Activated CD4-positive, alpha-beta T cell treated with anti-CD3 and anti-CD28 coated beads for 48 hours (primary cell): ENCODE results near the gene TGFBR3L.

ENCODE experiments used
- DNase-seq: peaks from one replicate; pipeline ENCODE4 v3.0.0-alpha.2; 2020

Gene TGFBR3L

DNA sequence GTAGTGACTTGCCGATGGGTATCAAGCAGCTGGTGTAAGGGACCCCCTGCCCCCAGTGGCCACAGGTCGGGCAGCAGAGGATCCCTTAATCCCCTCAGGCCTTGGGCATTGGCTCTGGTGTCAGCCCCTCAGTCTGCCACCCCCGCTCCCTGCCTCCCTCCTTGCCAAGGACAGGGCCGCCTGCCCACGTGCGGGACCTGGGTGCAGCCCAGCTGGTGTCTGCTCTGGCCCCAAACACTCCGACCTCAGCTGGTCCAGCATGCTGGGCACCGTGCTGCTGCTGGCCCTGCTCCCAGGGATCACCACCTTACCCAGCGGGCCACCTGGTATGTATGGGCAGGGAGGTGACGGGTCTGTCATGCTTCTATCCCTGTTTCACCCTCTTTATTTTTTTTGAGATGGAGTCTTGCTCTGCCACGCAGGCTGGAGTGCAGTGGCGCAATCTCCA, at the start of gene TGFBR3L:
TSS of gene TGFBR3L (plus strand) at position 233 of the 448 bp plus-strand sequence.
- no peak for DNase-seq

DNA sequence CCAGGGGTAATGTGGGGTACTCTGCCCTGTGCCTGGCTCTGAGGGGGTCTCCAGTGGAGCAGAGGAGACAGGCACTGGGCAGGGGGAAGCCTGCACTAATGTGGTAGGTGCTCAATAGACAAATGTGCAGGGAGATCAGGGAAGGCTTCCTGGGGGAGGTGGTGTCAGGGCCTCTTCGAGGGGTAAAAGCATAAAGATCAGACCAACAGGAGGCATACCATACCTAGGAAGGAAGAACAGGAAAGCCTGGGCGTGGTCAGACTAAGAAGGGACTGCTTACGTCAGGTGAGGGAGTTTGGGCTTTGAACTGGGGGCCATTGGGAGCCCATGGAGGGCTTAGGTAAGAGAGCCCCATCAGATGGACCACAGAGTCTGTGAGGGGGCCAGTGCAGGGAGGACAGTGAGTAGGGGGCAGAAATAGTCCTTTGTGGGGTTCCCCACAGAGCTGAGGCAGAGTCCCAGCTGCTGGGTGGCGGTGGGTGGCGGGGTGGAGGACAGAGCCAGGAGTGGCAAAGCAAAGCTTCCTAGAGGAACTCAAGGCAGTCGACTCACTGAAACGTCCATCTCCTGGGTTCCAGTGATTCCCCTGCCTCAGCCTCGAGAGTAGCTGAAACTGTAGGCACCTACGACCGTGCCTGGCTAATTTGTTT, 49.2 kb upstream of the TGFBR3L start:
- no peak for DNase-seq

DNA sequence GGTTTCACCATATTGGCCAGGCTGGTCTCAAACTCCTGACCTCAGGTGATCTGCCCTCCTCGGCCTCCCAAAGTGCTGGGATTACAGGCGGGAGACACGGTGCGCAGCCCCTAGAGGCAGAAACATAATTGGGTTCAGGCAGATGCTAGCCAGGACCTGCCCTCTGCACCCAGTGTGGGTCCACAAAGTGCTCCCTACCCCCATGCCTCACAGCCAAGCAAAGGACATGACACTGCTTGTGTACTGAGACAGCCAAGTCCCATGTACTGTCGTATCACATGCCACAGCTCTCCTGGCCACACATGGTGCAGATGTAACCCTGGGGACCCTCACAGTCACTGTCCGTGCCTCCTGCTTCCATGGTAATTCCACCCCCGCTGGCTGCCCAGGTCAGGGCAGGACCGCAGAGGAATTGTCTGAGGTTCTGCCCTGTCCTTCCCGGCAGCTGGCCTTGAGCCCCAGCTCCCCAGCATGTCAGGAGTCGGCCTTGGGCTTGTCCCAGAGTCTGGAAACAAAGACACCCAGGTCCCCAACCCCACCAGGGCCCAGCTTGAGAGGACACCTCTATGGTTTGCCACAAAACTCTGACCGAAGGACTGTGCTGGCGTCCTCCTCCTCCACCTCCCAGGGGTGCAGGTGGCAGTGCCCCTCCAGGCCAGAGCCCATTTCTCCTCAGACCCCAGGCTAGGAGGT, 48.1 kb upstream of the TGFBR3L start:
- DNase-seq = no peak

DNA sequence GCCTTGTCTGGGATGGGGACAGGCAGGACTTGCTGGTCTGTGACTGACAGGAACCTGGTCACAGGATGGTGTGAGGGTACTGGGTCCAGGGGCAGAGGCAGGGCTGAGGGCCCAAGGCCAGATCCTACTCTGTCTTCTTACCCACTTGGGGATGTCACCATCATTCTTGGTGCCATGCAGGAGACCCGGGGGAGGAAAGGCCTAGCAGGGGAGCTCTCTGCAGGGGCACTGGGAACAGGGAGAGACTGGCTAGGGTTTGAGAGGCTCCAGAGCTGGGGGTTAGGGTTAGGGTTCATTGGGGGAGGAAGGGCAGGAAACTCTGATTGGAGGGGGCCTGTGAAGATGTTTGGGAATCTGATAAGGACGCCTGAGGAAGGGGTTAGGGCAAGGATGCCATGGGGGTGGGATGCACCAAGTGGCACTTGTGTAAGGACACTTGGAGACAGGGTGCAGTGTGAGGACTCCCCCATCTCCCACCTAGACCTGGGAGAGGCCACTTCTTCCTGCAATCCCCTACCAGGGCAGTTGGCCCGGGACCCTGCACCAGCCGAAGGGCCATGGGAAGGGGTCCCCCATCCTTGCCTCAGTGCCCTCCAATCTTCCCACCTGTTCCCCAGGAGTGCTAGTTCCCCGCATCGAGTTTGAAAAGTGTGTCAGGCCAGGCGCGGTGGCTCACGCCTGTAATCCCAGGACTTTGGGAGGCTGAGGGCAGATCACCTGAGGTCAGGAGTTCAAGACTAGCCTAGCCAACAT, 47.4 kb upstream of the TGFBR3L start:
- DNase-seq = no peak

DNA sequence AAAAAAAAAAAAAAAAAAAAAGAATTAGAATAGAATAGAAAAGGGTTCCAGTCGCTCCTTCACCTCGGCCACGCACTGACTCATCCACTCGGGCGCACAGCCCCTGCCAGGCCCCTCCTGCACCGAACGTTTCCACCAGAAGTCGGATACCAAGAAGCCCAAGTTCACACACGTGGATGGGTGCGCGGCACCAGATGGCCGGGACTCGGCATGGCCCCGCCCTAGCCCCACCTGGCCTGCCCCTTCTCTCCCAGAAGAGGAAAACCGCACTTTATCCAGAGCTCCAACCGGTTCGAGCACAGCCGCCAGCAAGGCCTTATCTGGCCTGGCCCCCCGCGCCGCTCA, 46.3 kb upstream of the TGFBR3L start:
- peak; percentile 50 for DNase-seq

DNA sequence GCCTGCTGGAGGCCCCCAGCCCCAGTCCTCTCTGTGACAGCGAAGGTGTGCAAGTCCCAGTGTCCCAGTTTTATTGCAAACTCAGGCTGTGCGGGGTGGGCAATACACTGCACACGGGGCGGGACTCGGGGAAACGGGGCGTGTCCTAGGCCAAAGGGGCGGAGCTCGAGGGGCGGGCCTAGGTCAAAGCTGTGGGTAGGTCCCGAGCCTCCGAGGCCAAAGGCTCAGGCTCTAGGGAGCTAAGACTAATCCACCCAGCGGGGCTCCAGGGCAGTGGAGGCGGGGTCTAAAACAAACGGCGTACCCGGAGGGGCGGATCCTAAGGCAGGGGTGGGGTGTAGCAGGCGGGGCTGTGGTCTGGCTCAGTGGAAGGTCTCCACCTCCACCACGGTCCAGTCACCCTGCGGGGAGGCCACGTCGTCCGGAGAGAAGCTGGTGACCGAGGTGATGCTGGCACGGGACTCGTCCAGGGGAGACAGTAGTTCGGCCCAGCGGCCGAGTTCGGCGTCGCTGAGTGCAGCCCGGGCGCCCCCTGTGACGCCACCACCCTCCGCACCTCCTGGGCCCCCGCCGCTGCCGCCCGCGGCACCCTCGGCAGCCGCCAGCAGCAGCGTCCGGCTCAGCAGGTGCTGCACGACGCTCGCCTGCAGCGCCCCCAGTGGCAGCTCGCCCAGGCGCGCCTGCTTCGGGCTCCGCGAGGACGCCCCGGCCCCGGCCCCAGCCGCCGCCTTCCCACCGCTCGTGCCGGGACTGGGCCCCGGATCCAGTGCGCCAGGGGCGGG, 45.8 kb upstream of the TGFBR3L start:
- peak; percentile 86 for DNase-seq

DNA sequence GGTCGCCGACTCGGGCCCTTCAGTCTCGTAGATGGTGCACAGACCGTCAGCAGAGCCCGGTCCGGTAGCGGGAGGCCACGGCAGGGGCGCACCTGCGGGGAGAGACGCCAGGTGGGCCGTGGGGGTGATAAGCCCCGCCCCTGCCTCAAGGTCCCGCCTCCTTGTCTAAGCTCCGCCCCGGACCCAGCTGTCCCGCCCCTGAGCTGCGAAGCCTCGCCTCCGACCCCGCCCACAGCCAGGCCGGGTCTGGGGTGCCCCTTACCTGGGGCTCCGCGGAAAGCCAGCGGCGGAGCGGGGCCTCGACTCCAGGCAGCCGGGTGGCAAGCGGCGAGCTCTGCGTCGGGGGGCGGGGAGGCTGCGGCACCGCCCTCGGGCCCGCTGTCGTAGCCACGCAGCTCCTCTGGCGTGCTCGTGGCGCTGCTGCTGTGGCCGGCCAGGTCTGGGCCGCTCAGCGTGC, 45.1 kb upstream of the TGFBR3L start:
- peak; percentile 87 for DNase-seq

DNA sequence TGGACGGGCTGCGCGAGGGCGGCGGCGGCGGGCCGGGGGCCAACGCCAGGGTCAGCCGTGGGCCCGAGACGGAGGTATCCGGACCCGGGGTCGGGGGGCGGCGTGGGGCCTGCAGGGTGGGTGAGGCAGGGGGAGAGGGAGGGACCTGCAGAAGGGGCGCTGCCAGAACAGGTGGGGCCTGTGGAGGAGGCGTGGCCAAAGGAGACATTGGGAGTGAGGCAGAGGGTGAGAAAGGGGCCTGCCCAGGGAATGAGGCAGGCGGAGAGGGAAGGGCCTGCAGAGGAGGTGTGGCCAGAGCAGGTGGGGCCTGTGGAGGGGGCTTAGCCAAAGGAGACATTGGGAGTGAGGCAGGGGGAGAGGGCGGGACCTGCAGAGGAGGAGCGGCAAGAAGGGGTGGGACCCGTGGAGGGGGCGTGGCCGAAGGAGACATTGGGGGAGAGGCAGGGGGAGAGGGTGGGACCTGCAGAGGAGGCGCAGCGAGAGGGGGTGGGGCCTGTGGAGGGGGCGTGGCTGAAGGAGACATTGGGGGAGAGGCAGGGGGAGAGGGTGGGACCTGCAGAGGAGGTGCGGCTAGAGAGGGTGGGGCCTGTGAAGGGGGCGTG, 44.6 kb upstream of the TGFBR3L start:
- peak; percentile 78 for DNase-seq

DNA sequence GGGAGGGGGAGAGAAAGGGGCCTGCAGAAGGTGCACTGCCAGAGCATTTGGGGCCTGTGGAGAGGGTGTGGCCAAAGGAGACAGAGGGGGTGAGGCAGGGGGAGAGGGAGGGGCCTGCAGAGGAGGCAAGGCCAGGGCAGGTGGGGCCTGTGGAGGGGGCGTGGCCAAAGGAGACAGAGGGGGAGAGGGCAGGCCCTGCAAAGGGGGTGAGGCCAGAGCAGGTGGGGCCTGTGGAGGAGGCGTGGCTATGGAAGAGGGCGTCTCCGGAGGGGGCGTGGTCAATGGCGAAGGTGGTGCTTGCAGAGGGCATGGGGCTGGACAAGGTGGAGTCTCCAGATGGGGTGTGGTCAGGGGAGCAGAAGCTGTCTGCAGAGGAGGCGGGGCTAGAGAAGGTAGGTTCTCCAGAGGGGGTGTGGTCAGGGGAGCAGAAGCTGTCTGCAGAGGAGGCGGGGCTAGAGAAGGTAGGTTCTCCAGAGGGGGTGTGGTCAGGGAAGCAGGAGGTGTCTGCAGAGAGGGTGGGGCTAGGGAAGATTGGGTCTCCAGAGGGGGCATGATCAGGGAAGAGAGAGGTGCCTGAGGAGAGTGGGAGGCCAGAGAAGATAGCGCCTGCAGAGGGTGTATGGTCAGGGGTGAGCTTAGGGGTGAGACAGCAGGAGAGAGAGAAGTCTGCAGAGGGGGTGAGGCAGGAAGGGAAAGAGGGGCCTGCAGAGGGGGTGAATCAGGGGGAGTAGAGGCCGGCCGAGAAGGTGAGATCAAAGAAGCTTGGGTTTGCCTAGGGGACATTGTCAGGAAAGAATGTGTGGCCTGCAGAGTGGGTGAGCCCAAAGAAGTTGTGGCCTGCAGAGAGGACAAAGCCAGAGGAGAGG, 43.8 kb upstream of the TGFBR3L start:
- DNase-seq = peak; percentile 86

DNA sequence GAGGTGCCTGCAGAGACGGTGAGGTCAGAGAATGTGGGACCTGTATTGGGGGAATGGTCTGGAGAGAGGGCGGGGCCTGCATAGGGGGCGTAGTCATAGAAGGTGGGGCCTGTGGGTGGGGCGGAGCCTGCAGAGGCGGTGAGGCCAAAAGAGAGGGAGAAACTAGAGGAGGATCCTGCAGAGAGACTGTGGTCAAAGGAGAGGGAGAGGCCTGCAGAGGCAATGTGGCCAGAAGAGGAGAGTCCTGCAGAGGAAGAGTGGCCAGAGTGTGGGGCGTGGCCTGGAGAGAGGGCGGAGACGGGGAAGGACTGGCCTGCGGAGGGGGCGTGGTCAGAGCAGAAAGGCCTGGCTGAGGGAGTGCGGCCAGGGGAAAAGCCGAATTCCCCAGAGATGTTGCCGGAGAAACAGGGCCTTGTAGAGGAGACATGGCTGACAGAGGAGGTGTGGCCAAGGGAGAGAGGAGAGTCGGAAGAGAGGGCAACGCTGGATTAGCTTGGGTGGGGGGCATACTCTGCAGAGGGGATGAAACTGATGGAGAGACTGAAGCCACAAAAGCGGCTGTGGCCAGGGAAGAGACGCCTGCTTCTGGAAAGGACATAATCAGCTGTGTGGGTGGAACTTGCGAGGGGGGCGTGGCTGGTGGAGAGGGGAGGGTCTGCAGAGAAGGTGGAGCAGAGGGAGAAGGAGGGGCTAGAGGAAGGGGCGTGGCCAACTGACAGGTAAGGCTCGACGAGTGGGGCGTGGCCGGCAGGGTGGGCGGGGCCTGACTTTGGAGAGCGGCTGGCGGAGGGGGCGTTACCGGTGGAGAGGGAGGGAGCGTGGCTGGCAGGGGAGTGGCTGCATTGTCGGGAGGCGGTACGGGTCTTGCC, 43.0 kb upstream of the TGFBR3L start:
- peak; percentile 97 for DNase-seq

DNA sequence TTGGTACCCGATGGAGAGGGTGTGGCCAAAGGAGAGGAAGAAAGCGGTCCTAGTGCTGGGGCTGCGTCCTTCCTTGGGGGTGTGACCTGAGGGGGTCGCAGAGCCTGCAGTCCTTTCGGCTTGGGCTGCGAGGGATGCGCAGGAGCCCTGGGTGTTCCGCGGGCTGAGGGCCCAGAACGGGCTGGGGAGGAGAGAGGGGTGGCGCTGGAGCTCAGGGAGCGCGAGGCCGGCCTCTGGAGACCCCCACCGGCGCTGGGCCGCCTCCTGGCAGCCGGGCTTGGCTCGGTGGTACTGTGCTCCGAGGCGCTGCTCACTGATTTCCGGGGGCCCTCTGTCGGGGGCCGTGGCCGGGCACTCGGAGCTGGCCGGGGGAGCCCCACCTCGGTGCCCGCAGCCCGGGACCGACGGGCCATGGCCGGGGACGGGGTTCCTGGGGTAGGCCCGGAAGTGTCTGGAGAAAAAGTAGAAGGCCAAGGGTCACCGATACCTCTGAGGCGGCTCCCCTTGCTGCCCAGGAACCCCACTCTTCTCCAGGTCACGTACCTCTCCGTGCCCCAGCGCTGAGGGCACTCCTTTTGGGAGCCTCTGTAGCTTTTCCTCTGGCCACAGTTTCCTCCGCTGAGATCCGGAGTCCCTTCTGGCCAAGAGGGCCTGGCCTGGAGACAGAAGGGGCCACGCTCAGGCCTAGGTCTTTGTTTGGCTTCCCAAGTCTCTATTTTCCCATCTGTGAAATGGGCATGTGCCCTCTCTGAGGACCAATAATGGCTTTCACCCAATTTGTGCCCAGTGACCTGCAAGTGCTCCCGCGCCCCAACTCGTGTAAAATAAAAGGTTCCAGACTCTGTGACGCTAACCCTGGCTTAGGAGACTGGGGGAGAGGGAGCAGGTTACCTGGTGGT, 42.1 kb upstream of the TGFBR3L start:
- DNase-seq = no peak

DNA sequence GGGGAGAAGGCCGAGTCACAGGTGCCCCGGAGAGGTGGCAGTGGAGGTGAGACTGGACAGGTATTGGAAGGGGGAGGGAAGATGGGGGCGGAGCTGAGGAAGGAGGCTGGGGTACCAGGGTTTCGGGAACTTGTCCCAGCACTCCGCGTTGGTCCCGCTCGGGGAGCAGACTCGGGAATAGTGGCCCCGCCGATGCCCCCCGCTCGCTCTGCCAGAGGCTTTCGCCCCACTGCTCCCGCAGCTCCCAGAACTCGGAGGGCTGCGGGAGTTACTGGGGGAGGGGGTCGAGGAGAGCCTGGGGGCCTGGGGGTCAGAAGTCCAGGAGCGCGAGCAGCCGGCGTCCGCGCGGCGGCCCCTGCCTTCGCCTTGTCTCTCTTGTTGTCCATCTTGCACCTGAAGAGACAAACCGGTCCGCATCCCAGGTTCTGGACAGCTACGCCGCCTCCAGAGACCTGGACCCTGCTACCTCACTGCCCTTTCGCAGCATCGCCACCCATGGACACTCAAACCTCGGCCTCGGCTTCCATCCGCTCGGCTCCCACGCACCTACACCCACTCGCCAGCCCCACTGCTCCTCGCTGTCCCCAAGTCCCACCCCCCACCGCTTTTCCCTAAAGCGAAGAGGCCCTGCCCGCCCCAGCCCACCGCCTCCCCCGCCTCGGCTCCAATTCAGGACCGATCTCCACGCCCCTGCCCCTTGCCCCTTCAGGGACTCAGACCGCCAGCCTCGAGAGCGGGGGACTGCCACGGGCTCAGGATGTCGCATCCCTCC, 41.1 kb upstream of the TGFBR3L start:
- no peak for DNase-seq

DNA sequence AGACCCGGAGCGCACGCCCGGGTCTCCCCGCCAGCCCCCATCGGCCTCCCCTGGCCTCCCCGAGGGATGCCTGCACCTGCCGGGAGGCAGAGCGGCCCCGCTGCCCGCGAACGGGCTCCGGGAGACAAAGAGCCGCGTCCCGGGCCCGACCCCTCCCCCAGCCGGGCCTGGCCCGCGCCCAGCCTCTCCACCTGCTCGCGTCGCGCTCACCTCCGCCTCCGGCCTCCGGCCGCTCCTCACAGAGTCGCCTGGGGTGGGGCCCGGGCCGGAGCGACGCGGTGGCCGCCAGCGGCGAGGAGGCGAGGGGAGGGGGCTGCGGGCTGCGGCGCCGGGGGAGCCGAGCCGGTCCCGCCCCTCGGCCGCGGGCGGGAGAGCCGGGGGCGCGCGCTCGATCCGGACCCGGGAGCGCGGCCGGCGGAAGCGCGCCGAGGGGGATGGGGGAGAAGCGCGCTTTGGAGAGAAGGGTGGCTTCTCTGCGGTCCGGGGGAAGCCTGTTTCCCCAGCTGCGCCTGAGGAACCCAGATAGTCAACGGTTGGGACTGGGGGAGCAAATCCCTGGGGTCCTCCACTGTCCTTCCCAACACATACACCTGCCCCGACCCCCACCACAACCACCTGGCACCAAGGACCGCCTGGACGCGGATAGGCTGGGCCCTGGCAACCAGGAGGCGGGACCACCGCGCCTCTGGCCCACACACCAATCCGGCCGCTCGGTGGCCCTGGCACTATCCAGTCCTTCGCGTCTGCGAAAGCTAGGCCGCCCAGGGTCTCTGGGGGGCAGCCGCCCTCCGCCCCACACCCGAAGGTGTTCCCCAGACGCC, 40.3 kb upstream of the TGFBR3L start, which contains the start of gene PRR36:
TSS of gene PRR36 (minus strand) at position 315 of the 821 bp plus-strand sequence. CDS start 701 bp downstream, outside the sequence.
- DNase-seq = peak; percentile 46

DNA sequence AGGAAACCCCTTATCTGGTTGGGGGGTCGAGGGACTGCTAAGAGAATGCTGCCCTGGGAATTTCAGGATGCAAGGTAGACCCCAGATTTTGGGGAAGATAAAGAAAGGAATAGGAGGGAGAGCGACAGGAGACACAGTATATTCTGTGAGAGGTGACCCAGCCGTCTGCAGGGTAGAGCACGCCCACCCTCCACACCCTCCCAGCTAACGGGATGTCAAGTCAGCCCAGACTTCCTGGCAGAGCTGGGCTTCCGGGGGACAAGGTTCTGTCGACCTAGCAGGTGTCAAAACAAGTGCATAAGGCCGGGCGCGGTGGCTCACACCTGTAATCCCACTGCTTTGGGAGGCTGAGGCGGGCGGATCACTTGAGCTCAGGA, 39.7 kb upstream of the TGFBR3L start:
- DNase-seq = no peak

DNA sequence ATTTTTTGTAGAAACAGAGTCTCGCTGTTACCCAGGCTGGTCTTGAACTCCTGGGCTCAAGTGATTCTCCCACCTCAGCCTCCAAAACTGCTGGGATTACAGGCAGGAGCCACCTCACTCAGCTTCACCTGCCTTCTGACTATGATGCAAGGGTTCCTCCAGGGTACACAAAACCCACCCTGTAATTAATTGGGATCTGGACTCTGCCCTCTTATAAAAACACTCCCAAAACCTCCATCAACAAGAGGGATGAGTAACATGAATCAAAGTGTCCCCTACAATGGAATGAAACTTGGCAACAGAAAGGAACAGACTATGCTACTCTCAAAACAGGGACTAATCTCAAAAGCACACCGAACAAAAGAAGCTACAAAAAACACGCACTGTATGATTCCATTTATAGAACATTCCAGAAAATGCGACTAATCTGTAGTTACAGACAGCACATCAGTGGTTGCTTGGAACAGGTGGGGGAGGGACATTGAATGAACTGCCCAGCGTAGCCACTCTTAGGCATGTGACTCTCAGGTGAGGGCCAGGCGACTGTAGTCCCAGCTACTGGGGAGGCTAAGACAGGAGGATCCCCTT, 37.3 kb upstream of the TGFBR3L start:
- no peak for DNase-seq

DNA sequence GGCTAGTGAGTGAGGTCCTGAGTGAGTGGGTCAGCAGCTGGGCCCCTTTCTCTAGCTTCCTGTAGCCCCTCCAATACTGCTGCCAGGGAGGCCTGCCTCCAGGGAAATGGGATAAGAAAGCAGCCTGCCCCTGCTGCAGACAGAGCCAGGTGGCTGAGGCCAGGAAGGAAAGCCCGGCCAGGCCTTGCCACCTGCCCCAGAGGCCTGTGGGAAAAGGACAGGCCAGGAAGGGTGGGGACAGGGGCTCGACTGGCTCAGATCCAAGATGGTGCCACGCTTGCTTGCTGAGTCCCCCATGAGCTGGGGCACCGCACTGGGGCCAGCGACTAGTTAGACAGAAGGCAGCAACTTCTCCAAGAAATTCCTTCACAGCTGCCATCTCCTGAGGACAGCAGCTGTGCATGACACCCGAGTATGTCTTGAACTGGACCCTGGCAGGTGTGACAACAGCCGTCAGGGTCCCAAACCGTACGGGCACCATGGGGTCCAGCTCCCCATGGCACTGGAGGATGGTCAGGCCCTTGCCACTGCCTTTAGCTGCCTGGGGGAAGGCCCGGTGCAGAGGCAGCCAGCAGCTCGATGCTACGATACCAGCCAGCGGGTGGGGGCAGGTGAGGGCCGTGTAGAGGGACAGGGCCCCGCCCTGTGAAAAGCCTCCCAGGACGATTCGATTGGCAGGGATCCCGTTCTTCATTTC, 35.4 kb upstream of the TGFBR3L start:
- no peak for DNase-seq

DNA sequence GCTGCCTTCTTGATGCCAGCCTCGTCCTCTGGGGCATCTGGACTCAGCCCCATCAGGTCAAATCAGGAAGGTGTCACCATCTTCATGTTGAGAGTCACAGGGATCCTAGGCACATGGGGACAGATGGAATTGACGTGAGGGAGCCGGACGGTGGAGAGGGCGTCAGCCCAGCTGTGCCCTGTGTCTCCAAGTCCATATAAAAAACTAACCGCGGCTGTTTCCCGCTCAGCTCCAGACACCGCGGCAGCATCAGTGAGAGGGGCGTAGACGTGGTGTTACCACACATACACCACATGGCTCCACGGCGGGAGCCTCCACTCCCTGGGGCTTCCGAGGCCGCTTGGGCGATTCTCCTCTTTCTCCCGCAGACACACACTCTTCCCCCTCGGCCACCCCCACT, 34.8 kb upstream of the TGFBR3L start:
- DNase-seq = peak; percentile 17
